Transverse colon (tissue), 4 donors: ENCODE measurements around the gene SMIM31. TPM values are rescaled to one million over a fixed set of nuclear protein-coding genes. Genes with fewer than 3 reads are reported as not detected.

Experiments
- DNase-seq: peaks from one replicate; pipeline ENCODE4 v3.0.0-alpha.2; 2019
- H3K27ac ChIP-seq, 4 donors: fragments of 200-600 bp; sonication (generic); 2 replicates each; pipeline ENCODE4 v1.5.1; 2016 to 2018; ENCODE audit warnings: inconsistent platforms in 4 of 4
- H3K27me3 ChIP-seq: fragments of 200-600 bp; sonication (generic); 2 replicates; pipeline ENCODE4 v1.5.1; 2017; ENCODE audit warnings: inconsistent platforms
- H3K36me3 ChIP-seq, 4 donors: fragments of 200-600 bp; sonication (generic); 2 replicates each; pipeline ENCODE4 v1.5.1; 2017 to 2019; ENCODE audit warnings: inconsistent platforms in 4 of 4
- H3K4me1 ChIP-seq, 4 donors: fragments of 200-600 bp; sonication (generic); 2 replicates each; pipeline ENCODE4 v1.5.1; 2017 to 2020; ENCODE audit warnings: inconsistent platforms in 4 of 4
- H3K4me3 ChIP-seq, 4 donors: fragments of 200-600 bp; sonication (generic); 1 replicate in 1 of 4; 2 replicates in 3 of 4; pipeline versions ENCODE4 v1.5.1 to v1.6.1; 2017 to 2019; ENCODE audit warnings: inconsistent platforms in 4 of 4
- H3K9me3 ChIP-seq, 2 donors: fragments of 200-600 bp; sonication (generic); 2 replicates each; pipeline ENCODE4 v1.5.1; 2017 to 2019; ENCODE audit warnings: inconsistent platforms in 2 of 2
- CTCF ChIP-seq, 5 experiments: fragments of 200-600 bp in 3 of 5; fragments of 450-650 bp in 2 of 5; sonication (generic) in 3 of 5; IDR thresholded peaks; 1 replicate in 2 of 5; 2 replicates in 3 of 5; pipeline ENCODE4 v1.5.1; 2016 to 2017; ENCODE audit warnings: antibody characterized with exemption in 5 of 5, inconsistent platforms in 3 of 5, mild to moderate bottlenecking in 2 of 5, moderate library complexity in 1 of 5
- EP300 ChIP-seq: sonication (generic); formaldehyde crosslinking; IDR thresholded peaks from one replicate; pipeline ENCODE4 v1.6.1; 2017; ENCODE audit warnings: antibody characterized with exemption, low read depth
- POLR2A ChIP-seq: fragments of 450-650 bp; IDR thresholded peaks from one replicate; pipeline ENCODE4 v1.6.1; 2016; ENCODE audit warnings: antibody characterized with exemption, mild to moderate bottlenecking, moderate library complexity
- POLR2AphosphoS5 ChIP-seq, 3 donors: sonication (generic); formaldehyde crosslinking; IDR thresholded peaks; one replicate each; pipeline ENCODE4 v1.6.1; 2016; ENCODE audit warnings: antibody characterized with exemption in 3 of 3
- WGBS, 2 donors: methylation state at CpG; one replicate each; pipeline ENCODE4 v1.1.5; 2018; ENCODE audit warnings: low coverage in 1 of 2; 5-methylcytosine and 5-hydroxymethylcytosine counted together
- in situ Hi-C, 4 donors: fragments of 200-750 bp; cut with MboI; loops; one replicate each; pipeline versions ENCODE4 v1.15.0 to v1.15.1; 2017; ENCODE audit warnings: low sequenced_read_pairs in 3 of 4, low pct_ligation_motif_present in 1 of 4, low pct_unique_long_range_greater_than_20kb in 1 of 4
- intact Hi-C: fragments of 100-400 bp; cut with DNase I; formaldehyde crosslinking; loops from one replicate; pipeline ENCODE4 v1.15.1; 2023; ENCODE audit warnings: low total_unique reads
- small RNA-seq, 4 donors: library from RNA; depleted of rRNA; stranded (forward); fragments of <200 nt; gene quantifications; one replicate each; pipeline ENCODE3, GENCODE V24; 2016
- total RNA-seq, 4 donors: library from RNA; depleted of rRNA; stranded (reverse); fragments of >200 nt; gene quantifications; one replicate each; pipeline ENCODE4 v1.1.0, GENCODE V29; 2016

SMIM31 gene
- total RNA-seq, 4 donors from 2014 or later = 1.9 to 11.1 (median 6.2) TPM

DNA sequence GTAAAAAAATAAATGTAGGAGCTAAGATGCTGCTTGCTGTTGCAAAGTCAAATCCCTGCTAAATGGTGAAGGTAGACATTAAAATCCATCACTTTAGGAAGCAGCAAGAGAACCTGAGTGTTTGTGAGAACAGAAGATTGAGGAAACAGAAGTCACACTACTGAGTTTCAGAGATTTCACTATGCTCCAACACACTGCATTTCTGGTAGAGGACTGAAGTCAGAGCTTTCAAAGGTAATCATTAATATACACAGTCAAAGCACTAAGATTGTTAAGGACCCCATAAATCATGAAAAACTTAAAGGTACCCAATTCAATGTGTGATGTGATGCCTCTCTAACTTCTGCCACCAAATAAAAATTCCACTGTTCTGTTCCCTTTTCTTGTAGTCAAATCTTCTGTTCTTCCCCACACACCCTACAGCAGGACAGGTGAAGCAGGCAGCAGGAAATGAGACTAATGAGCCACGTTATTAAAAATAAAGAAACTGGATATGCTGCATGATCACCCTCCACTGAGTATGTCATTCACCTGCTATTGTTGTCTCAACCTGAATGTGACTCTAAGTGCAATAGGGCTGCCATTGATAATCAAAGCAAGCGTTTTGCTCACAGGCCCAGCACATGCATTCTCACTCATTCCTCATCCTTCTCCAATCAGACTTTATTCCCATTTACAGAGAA is 94.2 kb downstream of the SMIM31 start:
- no peak for TF ChIP-seq EP300
- no peak for TF ChIP-seq POLR2AphosphoS5 (IDR thresholded peaks at IDR 0.05)
- TF ChIP-seq POLR2A = no peak
- no peak for TF ChIP-seq CTCF (IDR thresholded peaks at IDR 0.05)
- no peak for DNase-seq

More for the DNA sequence above, 94.2 kb downstream of the SMIM31 start:
- H3K27me3 ChIP-seq = no peaks in the 10 kb centered on the region
- in situ Hi-C loops (no loop called here), intact Hi-C loops (no loop called here)
- no peaks in the 10 kb centered on the region for H3K36me3 ChIP-seq
- WGBS, 2 donors = 47 to 67% methylated on average over 1 to 2 of the region's 2 CpGs
- H3K4me1 ChIP-seq = no peaks in the 10 kb centered on the region
- H3K4me3 ChIP-seq = no peak overlapping the region
- no peak overlapping the region for H3K27ac ChIP-seq
- no peaks in the 10 kb centered on the region for H3K9me3 ChIP-seq

Small RNA genes lying within 50 kb of the gene (small RNA-seq; reads per million reads assigned to genes)
- 0 reads per million in 4 donors for gene RNU6-668P

Other genes with a start within 250 kb of the SMIM31 start
- gene APELA, start 123.0 kb downstream of the SMIM31 start, total RNA-seq = not detected
- not detected for gene TRIM61, start 223.5 kb downstream of the SMIM31 start, total RNA-seq